ENCODE data around the gene CLPSL2. TPM values are rescaled to one million over a fixed set of nuclear protein-coding genes. Genes with fewer than 3 reads are reported as not detected.

CLPSL2 gene
- total and polyA plus RNA-seq, 9 donors = not detected

Other genes with a start within 250 kb of the CLPSL2 start
- 6.0 TPM for gene FKBP5, start 87.7 kb upstream of the CLPSL2 start, total RNA-seq
- gene FKBP5, start 87.7 kb upstream of the CLPSL2 start, polyA plus RNA-seq (ENCODE audit: insufficient read depth in 1 of 8, insufficient read length in 8 of 8, low replicate concordance in 1 of 8) = 10 to 100 TPM; 10.9 to 27.9 (median 18.7) TPM
- gene ARMC12, start 39.6 kb upstream of the CLPSL2 start, total RNA-seq = 0.62 TPM
- gene ARMC12, start 39.6 kb upstream of the CLPSL2 start, polyA plus RNA-seq (ENCODE audit: insufficient read depth in 1 of 8, insufficient read length in 8 of 8, low replicate concordance in 1 of 8) = 1 to 10 TPM in 2 of 8 donors, under 1 TPM in 6; 0.57 to 1.2 (median 0.83) TPM
- not detected for gene CLPSL1, start 4.4 kb downstream of the CLPSL2 start, total RNA-seq
- not detected for gene CLPSL1, start 4.4 kb downstream of the CLPSL2 start, polyA plus RNA-seq (ENCODE audit: insufficient read depth in 1 of 8, insufficient read length in 8 of 8, low replicate concordance in 1 of 8)
- not detected for gene CLPS, start 20.7 kb downstream of the CLPSL2 start, total RNA-seq
- gene CLPS, start 20.7 kb downstream of the CLPSL2 start, polyA plus RNA-seq (ENCODE audit: insufficient read depth in 1 of 8, insufficient read length in 8 of 8, low replicate concordance in 1 of 8) = not detected
- gene LHFPL5, start 28.8 kb downstream of the CLPSL2 start, total RNA-seq = not detected
- gene LHFPL5, start 28.8 kb downstream of the CLPSL2 start, polyA plus RNA-seq (ENCODE audit: insufficient read depth in 1 of 8, insufficient read length in 8 of 8, low replicate concordance in 1 of 8) = under 1 TPM in 1 of 8 donors, not detected in 7; 0.19 TPM
- 14.9 TPM for gene SRPK1, start 144.5 kb downstream of the CLPSL2 start, total RNA-seq
- gene SRPK1, start 144.5 kb downstream of the CLPSL2 start, polyA plus RNA-seq (ENCODE audit: insufficient read depth in 1 of 8, insufficient read length in 8 of 8, low replicate concordance in 1 of 8) = 10 to 100 TPM; 14.2 to 24.2 (median 17.5) TPM
- not detected for gene SLC26A8, start 248.0 kb downstream of the CLPSL2 start, total RNA-seq
- gene SLC26A8, start 248.0 kb downstream of the CLPSL2 start, polyA plus RNA-seq (ENCODE audit: insufficient read depth in 1 of 8, insufficient read length in 8 of 8, low replicate concordance in 1 of 8) = under 1 TPM in 5 of 8 donors, not detected in 3; 0.08 to 0.38 (median 0.16) TPM